ENCODE measurements around the gene MYO18B. TPM values are rescaled to one million over a fixed set of nuclear protein-coding genes. Genes with fewer than 3 reads are reported as not detected.

The MYO18B gene
- total RNA-seq, 1 experiment from 2014 or later = not detected

DNA sequence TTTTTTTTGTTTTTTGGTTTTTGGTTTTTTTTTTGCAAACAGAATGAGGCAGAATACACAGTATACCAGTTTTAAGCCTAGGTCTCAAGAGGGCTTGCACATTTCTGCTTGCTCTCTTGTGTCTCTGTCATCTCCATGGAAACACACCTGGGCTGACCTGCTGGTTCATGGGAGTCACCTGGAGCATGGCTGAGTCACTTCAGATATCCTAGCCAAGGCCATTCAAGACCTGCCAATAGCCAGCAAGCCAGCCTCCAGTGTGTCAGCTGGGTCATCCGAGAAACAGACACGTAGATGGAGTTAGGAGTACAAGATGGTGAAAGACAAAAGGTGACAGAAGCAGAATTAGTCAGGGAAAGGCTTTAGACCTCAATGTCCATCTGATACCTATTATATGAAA lies 303.1 kb downstream of the MYO18B start:
- TF ChIP-seq, protein P1, sequence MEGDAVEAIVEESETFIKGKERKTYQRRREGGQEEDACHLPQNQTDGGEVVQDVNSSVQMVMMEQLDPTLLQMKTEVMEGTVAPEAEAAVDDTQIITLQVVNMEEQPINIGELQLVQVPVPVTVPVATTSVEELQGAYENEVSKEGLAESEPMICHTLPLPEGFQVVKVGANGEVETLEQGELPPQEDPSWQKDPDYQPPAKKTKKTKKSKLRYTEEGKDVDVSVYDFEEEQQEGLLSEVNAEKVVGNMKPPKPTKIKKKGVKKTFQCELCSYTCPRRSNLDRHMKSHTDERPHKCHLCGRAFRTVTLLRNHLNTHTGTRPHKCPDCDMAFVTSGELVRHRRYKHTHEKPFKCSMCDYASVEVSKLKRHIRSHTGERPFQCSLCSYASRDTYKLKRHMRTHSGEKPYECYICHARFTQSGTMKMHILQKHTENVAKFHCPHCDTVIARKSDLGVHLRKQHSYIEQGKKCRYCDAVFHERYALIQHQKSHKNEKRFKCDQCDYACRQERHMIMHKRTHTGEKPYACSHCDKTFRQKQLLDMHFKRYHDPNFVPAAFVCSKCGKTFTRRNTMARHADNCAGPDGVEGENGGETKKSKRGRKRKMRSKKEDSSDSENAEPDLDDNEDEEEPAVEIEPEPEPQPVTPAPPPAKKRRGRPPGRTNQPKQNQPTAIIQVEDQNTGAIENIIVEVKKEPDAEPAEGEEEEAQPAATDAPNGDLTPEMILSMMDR (conservative IDR thresholded peaks at IDR 0.05; ENCODE audit: low read depth, low read length) = no peak
- TF ChIP-seq EZH2phosphoT487 (IDR thresholded peaks at IDR 0.05; ENCODE audit: borderline replicate concordance, low read length) (no peak), EZH2 (IDR thresholded peaks at IDR 0.05; ENCODE audit: low read length, unreplicated experiment) (no peak)
- Histone ChIP-seq H3K4me3 (ENCODE audit: low read length) (no peak overlapping the region), H3F3A (ENCODE audit: low read length, unreplicated experiment) (no peaks in the 10 kb centered on the region), H3K27me3 (ENCODE audit: low read length) (no peaks in the 10 kb centered on the region), H3K9ac (ENCODE audit: low read length) (no peak overlapping the region), H3K9me3 (ENCODE audit: low read length) (no peaks in the 10 kb centered on the region), H2AFZ (ENCODE audit: low read length) (no peak overlapping the region), H3K27ac (ENCODE audit: low read length) (no peak overlapping the region), H4K20me1 (ENCODE audit: low read length) (no peaks in the 10 kb centered on the region), H3K9me2 (replicated peaks; ENCODE audit: low read length) (no peaks in the 10 kb centered on the region), H3K4me2 (ENCODE audit: low read length) (no peak overlapping the region), H3K36me3 (ENCODE audit: low read depth, low read length) (no peaks in the 10 kb centered on the region), H3K4me1 (ENCODE audit: insufficient read depth, low read length) (no peaks in the 10 kb centered on the region), H3K79me2 (ENCODE audit: low read length) (no peaks in the 10 kb centered on the region)
- POLR2A ChIA-PET (ENCODE audit: unreplicated experiment) = no interaction called here
- CTCF ChIA-PET = no interaction called here
- no TSS peak for BruUV-seq (replicated peaks)
- ATAC-seq (no peak), DNase-seq (no peak)
- intact Hi-C loops (cut with micrococcal nuclease) = no loop called here

DNA sequence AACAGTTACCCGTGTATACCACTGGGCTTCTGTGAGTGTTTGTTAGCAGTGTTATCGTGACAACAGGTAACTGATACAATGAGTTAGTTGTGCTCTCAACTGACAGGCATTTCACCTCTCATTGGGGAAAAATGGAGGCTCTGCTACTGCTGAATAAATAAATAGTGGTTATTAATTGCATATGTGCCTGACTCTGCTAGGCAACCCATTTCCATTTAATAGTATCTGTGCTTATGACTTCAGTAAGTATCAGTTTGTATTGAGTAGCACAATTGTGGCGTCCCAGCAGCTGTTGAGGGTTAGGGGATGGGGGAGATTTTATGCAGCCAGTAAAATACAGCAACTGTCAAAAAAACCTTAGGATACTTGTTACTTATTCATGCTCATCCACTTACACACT lies 303.9 kb downstream of the MYO18B start:
- ChIA-PET POLR2A (ENCODE audit: unreplicated experiment) (no interaction called here), CTCF (no interaction called here)
- H3K27ac ChIP-seq (ENCODE audit: low read length) = no peak overlapping the region
- no peaks in the 10 kb centered on the region for H3F3A ChIP-seq (ENCODE audit: low read length, unreplicated experiment)
- H3K4me3 ChIP-seq (ENCODE audit: low read length) = no peak overlapping the region
- H4K20me1 ChIP-seq (ENCODE audit: low read length) = no peaks in the 10 kb centered on the region
- H3K4me2 ChIP-seq (ENCODE audit: low read length) = no peak overlapping the region
- H3K27me3 ChIP-seq (ENCODE audit: low read length) = no peaks in the 10 kb centered on the region
- BruUV-seq (replicated peaks) = no TSS peak
- no peaks in the 10 kb centered on the region for H3K36me3 ChIP-seq (ENCODE audit: low read depth, low read length)
- ATAC-seq = no peak
- no peaks in the 10 kb centered on the region for H3K79me2 ChIP-seq (ENCODE audit: low read length)
- TF ChIP-seq EZH2phosphoT487 (IDR thresholded peaks at IDR 0.05; ENCODE audit: borderline replicate concordance, low read length) (no peak), EZH2 (IDR thresholded peaks at IDR 0.05; ENCODE audit: low read length, unreplicated experiment) (no peak)
- TF ChIP-seq, protein P1 (conservative IDR thresholded peaks at IDR 0.05; ENCODE audit: low read depth, low read length) = no peak
- H3K9me2 ChIP-seq (replicated peaks; ENCODE audit: low read length) = no peaks in the 10 kb centered on the region
- H3K4me1 ChIP-seq (ENCODE audit: insufficient read depth, low read length) = no peaks in the 10 kb centered on the region
- no peak for DNase-seq
- H2AFZ ChIP-seq (ENCODE audit: low read length) = no peak overlapping the region
- H3K9me3 ChIP-seq (ENCODE audit: low read length) = no peaks in the 10 kb centered on the region
- intact Hi-C loops (cut with micrococcal nuclease) = no loop called here
- H3K9ac ChIP-seq (ENCODE audit: low read length) = no peak overlapping the region

DNA sequence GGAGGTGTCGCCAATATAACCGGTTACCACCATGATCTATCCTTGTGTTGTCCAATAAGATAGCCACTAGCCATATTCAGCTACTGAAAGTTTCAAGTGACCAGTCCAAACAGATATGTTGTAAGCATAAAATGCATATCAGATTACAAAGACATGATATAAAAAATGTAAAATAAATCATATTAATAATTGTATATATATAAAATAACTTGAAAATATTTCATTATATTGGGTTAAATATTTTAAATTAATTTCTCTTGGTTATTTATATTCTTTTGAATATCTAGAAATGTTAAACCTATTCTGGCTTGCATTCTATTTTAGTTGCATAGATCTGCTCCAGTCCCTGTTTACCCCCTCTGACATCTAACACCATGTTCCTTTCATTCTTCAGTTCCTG lies 305.5 kb downstream of the MYO18B start:
- no peaks in the 10 kb centered on the region for H3K36me3 ChIP-seq (ENCODE audit: low read depth, low read length)
- no peak overlapping the region for H3K9ac ChIP-seq (ENCODE audit: low read length)
- TF ChIP-seq EZH2 (IDR thresholded peaks at IDR 0.05; ENCODE audit: low read length, unreplicated experiment) = no peak
- no peak for TF ChIP-seq EZH2phosphoT487 (IDR thresholded peaks at IDR 0.05; ENCODE audit: borderline replicate concordance, low read length)
- TF ChIP-seq, protein P1 (conservative IDR thresholded peaks at IDR 0.05; ENCODE audit: low read depth, low read length) = no peak
- H3K27me3 ChIP-seq (ENCODE audit: low read length) = no peaks in the 10 kb centered on the region
- intact Hi-C loops (cut with micrococcal nuclease) = no loop called here
- POLR2A ChIA-PET (ENCODE audit: unreplicated experiment) = no interaction called here
- no peaks in the 10 kb centered on the region for H3K9me2 ChIP-seq (replicated peaks; ENCODE audit: low read length)
- no peaks in the 10 kb centered on the region for H3F3A ChIP-seq (ENCODE audit: low read length, unreplicated experiment)
- no peak overlapping the region for H2AFZ ChIP-seq (ENCODE audit: low read length)
- H3K9me3 ChIP-seq (ENCODE audit: low read length) = no peaks in the 10 kb centered on the region
- CTCF ChIA-PET = no interaction called here
- no peak overlapping the region for H3K4me3 ChIP-seq (ENCODE audit: low read length)
- no peak overlapping the region for H3K27ac ChIP-seq (ENCODE audit: low read length)
- H4K20me1 ChIP-seq (ENCODE audit: low read length) = no peaks in the 10 kb centered on the region
- no peaks in the 10 kb centered on the region for H3K4me1 ChIP-seq (ENCODE audit: insufficient read depth, low read length)
- no peak overlapping the region for H3K4me2 ChIP-seq (ENCODE audit: low read length)
- H3K79me2 ChIP-seq (ENCODE audit: low read length) = no peaks in the 10 kb centered on the region
- BruUV-seq (replicated peaks) = no TSS peak
- no peak for DNase-seq
- ATAC-seq = no peak

Data from PC-3 (cell line).